Measurements from ENCODE around the gene TMEM51. TPM values are rescaled to one million over a fixed set of nuclear protein-coding genes. Genes with fewer than 3 reads are reported as not detected.

Gene TMEM51
- total RNA-seq, 1 experiment from 2014 or later = 24.7 TPM

- H3K4me3 Mint-ChIP-seq (ENCODE audit: unreplicated experiment) = no peak overlapping the region
- CTCF ChIA-PET = no interaction called here
- Histone ChIP-seq H3K4me3 (ENCODE audit: low read depth, low read length) (no peak overlapping the region), H3K36me3 (ENCODE audit: control insufficient read depth, insufficient read depth, low read length) (no peaks in the 10 kb centered on the region), H3K4me1 (peaks cover 4% of the 10 kb centered on the region; the same call in 1 of the 2 replicates), H3K9me3 (no peaks in the 10 kb centered on the region), H3K27me3 (replicated peaks; ENCODE audit: control insufficient read depth, insufficient read depth, low read length) (no peaks in the 10 kb centered on the region)
- BruUV-seq (replicated peaks) = no TSS peak
- no peak overlapping the region for H3K27ac Mint-ChIP-seq (ENCODE audit: unreplicated experiment)
- TF ChIP-seq CTCF (IDR thresholded peaks at IDR 0.05; ENCODE audit: insufficient read depth in 1 of 2, low read depth in 1 of 2, low read length in 1 of 2, severe bottlenecking in 1 of 2, unreplicated experiment in 1 of 2) = no peak
- POLR2A ChIA-PET = no interaction called here
- no peaks in the 10 kb centered on the region for H3K36me3 Mint-ChIP-seq (ENCODE audit: insufficient read depth, unreplicated experiment)
- intact Hi-C loops (cut with micrococcal nuclease; ENCODE audit: unreplicated experiment) = no loop called here
- H3K4me1 Mint-ChIP-seq (ENCODE audit: low read depth, unreplicated experiment) = no peaks in the 10 kb centered on the region
- DNase-seq = no peak
- H3K9me3 Mint-ChIP-seq (ENCODE audit: unreplicated experiment) = no peaks in the 10 kb centered on the region
- H3K27me3 Mint-ChIP-seq (ENCODE audit: insufficient read depth, unreplicated experiment) = no peaks in the 10 kb centered on the region
These were observed 29.0 kb upstream of the TMEM51 start for GRCh38 chr1:15124362-15125100.

- H3K4me3 Mint-ChIP-seq (ENCODE audit: unreplicated experiment) = no peak overlapping the region
- H3K36me3 Mint-ChIP-seq (ENCODE audit: insufficient read depth, unreplicated experiment) = no peaks in the 10 kb centered on the region
- Histone ChIP-seq H3K4me3 (ENCODE audit: low read depth, low read length) (no peak overlapping the region), H3K27me3 (replicated peaks; ENCODE audit: control insufficient read depth, insufficient read depth, low read length) (no peaks in the 10 kb centered on the region), H3K9me3 (no peaks in the 10 kb centered on the region), H3K4me1 (peaks cover 4% of the 10 kb centered on the region; the same call in 1 of the 2 replicates), H3K36me3 (ENCODE audit: control insufficient read depth, insufficient read depth, low read length) (no peaks in the 10 kb centered on the region)
- intact Hi-C loops (cut with micrococcal nuclease; ENCODE audit: unreplicated experiment) = no loop called here
- no peak for DNase-seq
- H3K9me3 Mint-ChIP-seq (ENCODE audit: unreplicated experiment) = no peaks in the 10 kb centered on the region
- CTCF ChIA-PET = no interaction called here
- no peak for TF ChIP-seq CTCF (IDR thresholded peaks at IDR 0.05; ENCODE audit: insufficient read depth in 1 of 2, low read depth in 1 of 2, low read length in 1 of 2, severe bottlenecking in 1 of 2, unreplicated experiment in 1 of 2)
- H3K27me3 Mint-ChIP-seq (ENCODE audit: insufficient read depth, unreplicated experiment) = no peaks in the 10 kb centered on the region
- POLR2A ChIA-PET = no interaction called here
- H3K4me1 Mint-ChIP-seq (ENCODE audit: low read depth, unreplicated experiment) = no peaks in the 10 kb centered on the region
- H3K27ac Mint-ChIP-seq (ENCODE audit: unreplicated experiment) = no peak overlapping the region
- no TSS peak for BruUV-seq (replicated peaks)
These were observed 28.3 kb upstream of the TMEM51 start for GRCh38 chr1:15125101-15125745.

GRCh38 chr1:15128077-15128476 lies 25.5 kb upstream of the TMEM51 start:
- TF ChIP-seq CTCF (IDR thresholded peaks at IDR 0.05; ENCODE audit: insufficient read depth in 1 of 2, low read depth in 1 of 2, low read length in 1 of 2, severe bottlenecking in 1 of 2, unreplicated experiment in 1 of 2) = no peak
- CTCF ChIA-PET = interaction anchor here (0.9 to 1.4 kb wide), 14 partner anchors 11 to 304 kb away, joined by 3 to 22 read pairs (median 6); partner anchors contain the start of gene TMEM51
- Mint-ChIP-seq H3K9me3 (ENCODE audit: unreplicated experiment) (no peaks in the 10 kb centered on the region), H3K27ac (ENCODE audit: unreplicated experiment) (no peak overlapping the region), H3K27me3 (ENCODE audit: insufficient read depth, unreplicated experiment) (no peaks in the 10 kb centered on the region), H3K4me3 (ENCODE audit: unreplicated experiment) (no peak overlapping the region), H3K36me3 (ENCODE audit: insufficient read depth, unreplicated experiment) (no peaks in the 10 kb centered on the region), H3K4me1 (ENCODE audit: low read depth, unreplicated experiment) (no peaks in the 10 kb centered on the region)
- no peak for DNase-seq
- intact Hi-C loops (cut with micrococcal nuclease; ENCODE audit: unreplicated experiment) = loop anchor here (1.0 kb wide), 4 partner anchors 24 to 176 kb away; no protein-coding TSS in a partner anchor
- no peaks in the 10 kb centered on the region for H3K36me3 ChIP-seq (ENCODE audit: control insufficient read depth, insufficient read depth, low read length)
- H3K27me3 ChIP-seq (replicated peaks; ENCODE audit: control insufficient read depth, insufficient read depth, low read length) = no peaks in the 10 kb centered on the region
- H3K4me1 ChIP-seq = peaks cover 7% of the 10 kb centered on the region; the same call in 1 of the 2 replicates
- no TSS peak for BruUV-seq (replicated peaks)
- no peaks in the 10 kb centered on the region for H3K9me3 ChIP-seq
- POLR2A ChIA-PET = interaction anchor here (1.3 kb wide), 1 partner anchor 24 kb away, joined by 4 read pairs; no protein-coding TSS in a partner anchor
- no peak overlapping the region for H3K4me3 ChIP-seq (ENCODE audit: low read depth, low read length)
